ENCODE measurements around the gene C1R.

C1R gene

GRCh38 chr12:7069386-7069785, 22.9 kb downstream of the C1R start:
- no peak overlapping the region for H3K27ac ChIP-seq
- no peak for TF ChIP-seq CTCF (IDR thresholded peaks at IDR 0.05)
- no peaks in the 10 kb centered on the region for H3K36me3 ChIP-seq
- H3K4me1 ChIP-seq (ENCODE audit: control insufficient read depth in 1 of 2, insufficient read depth in 1 of 2, low read depth in 1 of 2, low read length in 1 of 2): peaks cover 7 to 11% of the 10 kb centered on the region in 2 experiments
- no peak overlapping the region for H3K4me3 ChIP-seq (ENCODE audit: low read depth in 1 of 2, low read length in 1 of 2)
- no peaks in the 10 kb centered on the region for H3K9me3 ChIP-seq
- peaks cover 3% of the 10 kb centered on the region for H3K27me3 ChIP-seq

GRCh38 chr12:7068994-7069346, 23.3 kb downstream of the C1R start:
- H3K27ac ChIP-seq: no peak overlapping the region
- no peak for TF ChIP-seq CTCF (IDR thresholded peaks at IDR 0.05)
- no peaks in the 10 kb centered on the region for H3K36me3 ChIP-seq
- H3K4me3 ChIP-seq (ENCODE audit: low read depth in 1 of 2, low read length in 1 of 2): no peak overlapping the region
- H3K4me1 ChIP-seq (ENCODE audit: control insufficient read depth in 1 of 2, insufficient read depth in 1 of 2, low read depth in 1 of 2, low read length in 1 of 2): peaks cover 7 to 9% of the 10 kb centered on the region in 2 experiments
- H3K9me3 ChIP-seq: no peaks in the 10 kb centered on the region
- H3K27me3 ChIP-seq: peaks cover 3% of the 10 kb centered on the region

- peaks cover 3% of the 10 kb centered on the region for H3K27me3 ChIP-seq
- TF ChIP-seq CTCF (IDR thresholded peaks at IDR 0.05): no peak
- H3K36me3 ChIP-seq: no peaks in the 10 kb centered on the region
- H3K4me1 ChIP-seq (ENCODE audit: control insufficient read depth in 1 of 2, insufficient read depth in 1 of 2, low read depth in 1 of 2, low read length in 1 of 2): peaks cover 2 to 3% of the 10 kb centered on the region in 2 experiments
- H3K9me3 ChIP-seq: no peaks in the 10 kb centered on the region
- no peak overlapping the region for H3K4me3 ChIP-seq (ENCODE audit: low read depth in 1 of 2, low read length in 1 of 2)
- no peak overlapping the region for H3K27ac ChIP-seq
These were observed 23.8 kb downstream of the C1R start for GRCh38 chr12:7068240-7068993.

DNA sequence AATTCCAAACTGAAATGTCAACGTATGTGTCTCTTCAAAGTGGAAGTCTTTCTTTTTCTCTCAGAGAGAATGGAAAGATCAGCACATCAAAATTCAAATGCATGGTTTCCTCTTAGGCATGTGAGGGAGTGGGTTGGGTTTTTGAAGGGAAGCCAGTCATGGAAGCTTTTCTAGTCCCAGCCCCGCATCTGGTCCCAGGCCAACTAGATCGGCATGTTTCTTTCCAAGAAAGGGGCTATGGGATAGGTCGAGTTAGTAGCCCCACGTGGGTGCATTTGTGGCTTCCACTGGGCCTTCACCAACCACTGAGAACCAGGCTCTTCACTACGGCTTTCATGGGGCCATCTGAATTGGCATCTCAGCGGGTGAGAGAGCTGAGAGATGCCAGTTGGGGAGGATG, 25.1 kb downstream of the C1R start:
- Histone ChIP-seq H3K36me3 (no peaks in the 10 kb centered on the region), H3K27me3 (peaks cover 3% of the 10 kb centered on the region), H3K4me3 (ENCODE audit: low read depth in 1 of 2, low read length in 1 of 2) (no peak overlapping the region), H3K9me3 (no peaks in the 10 kb centered on the region), H3K4me1 (ENCODE audit: control insufficient read depth in 1 of 2, insufficient read depth in 1 of 2, low read depth in 1 of 2, low read length in 1 of 2) (no peaks in the 10 kb centered on the region), H3K27ac (no peak overlapping the region)
- TF ChIP-seq CTCF (IDR thresholded peaks at IDR 0.05): no peak

GRCh38 chr12:7066596-7066995, 25.6 kb downstream of the C1R start:
- TF ChIP-seq CTCF (IDR thresholded peaks at IDR 0.05): no peak
- no peaks in the 10 kb centered on the region for H3K9me3 ChIP-seq
- no peak overlapping the region for H3K27ac ChIP-seq
- H3K27me3 ChIP-seq: peaks cover 3% of the 10 kb centered on the region
- H3K4me3 ChIP-seq (ENCODE audit: low read depth in 1 of 2, low read length in 1 of 2): no peak overlapping the region
- no peaks in the 10 kb centered on the region for H3K36me3 ChIP-seq
- no peaks in the 10 kb centered on the region for H3K4me1 ChIP-seq (ENCODE audit: control insufficient read depth in 1 of 2, insufficient read depth in 1 of 2, low read depth in 1 of 2, low read length in 1 of 2)

Measured in neutrophil (primary cell).